Measurements from ENCODE around the gene HDAC5. TPM values are rescaled to one million over a fixed set of nuclear protein-coding genes. Genes with fewer than 3 reads are reported as not detected.

The HDAC5 gene
- total and polyA plus RNA-seq, 4 donors, result 29.6 to 77.4 (median 36.4) TPM

DNA sequence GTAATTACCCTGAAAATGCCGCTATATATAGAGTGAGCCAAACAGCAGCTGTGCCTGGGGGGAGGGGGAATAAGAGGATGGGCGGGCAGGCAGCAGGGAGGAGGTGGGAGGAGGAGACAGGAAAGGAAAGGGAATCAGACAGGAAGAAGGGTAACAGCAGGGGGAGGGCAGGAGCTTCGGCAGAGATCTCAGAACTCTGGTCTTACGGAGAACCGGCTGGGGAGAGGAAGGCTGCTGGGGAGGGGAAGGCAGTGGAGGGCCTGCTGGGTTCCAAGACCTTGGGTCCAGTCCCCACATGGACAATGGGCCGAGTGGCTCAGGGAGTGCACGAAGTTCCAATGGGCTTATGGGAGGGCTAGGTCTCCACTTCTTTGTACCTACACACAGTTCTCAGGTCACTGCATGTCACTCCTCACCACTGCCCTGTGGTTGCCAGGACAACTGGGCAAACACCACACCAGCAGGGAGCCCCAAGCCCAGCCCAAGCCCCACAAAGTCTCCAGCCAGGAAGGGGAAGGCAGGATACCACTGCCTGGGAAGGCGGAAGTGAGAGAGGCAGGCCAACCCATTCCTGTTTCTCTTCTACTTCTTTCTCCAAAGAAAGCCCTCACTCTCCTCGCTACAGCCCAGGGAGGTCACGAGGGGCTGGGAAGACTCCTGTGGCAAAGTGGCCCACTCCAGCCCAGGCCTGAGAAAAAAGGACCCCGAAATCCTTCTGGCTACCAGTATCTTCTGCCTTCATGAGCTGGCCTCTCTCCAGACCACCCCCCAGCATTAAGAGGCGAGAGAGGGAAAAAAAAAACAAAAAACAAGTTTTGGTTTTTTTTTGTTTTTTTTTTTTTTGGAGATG is 27.6 kb downstream of the HDAC5 start:
- TF ChIP-seq, protein P1, sequence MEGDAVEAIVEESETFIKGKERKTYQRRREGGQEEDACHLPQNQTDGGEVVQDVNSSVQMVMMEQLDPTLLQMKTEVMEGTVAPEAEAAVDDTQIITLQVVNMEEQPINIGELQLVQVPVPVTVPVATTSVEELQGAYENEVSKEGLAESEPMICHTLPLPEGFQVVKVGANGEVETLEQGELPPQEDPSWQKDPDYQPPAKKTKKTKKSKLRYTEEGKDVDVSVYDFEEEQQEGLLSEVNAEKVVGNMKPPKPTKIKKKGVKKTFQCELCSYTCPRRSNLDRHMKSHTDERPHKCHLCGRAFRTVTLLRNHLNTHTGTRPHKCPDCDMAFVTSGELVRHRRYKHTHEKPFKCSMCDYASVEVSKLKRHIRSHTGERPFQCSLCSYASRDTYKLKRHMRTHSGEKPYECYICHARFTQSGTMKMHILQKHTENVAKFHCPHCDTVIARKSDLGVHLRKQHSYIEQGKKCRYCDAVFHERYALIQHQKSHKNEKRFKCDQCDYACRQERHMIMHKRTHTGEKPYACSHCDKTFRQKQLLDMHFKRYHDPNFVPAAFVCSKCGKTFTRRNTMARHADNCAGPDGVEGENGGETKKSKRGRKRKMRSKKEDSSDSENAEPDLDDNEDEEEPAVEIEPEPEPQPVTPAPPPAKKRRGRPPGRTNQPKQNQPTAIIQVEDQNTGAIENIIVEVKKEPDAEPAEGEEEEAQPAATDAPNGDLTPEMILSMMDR (IDR thresholded peaks at IDR 0.05; ENCODE audit: control extremely low read depth, extremely low read depth), result no peak
- DNase-seq, result peak; percentile 95 to 98 (median 98)
- Histone ChIP-seq H3K4me1 (ENCODE audit: control insufficient read depth in 5 of 5, insufficient read depth in 5 of 5, low read length in 5 of 5) (peaks cover 9 to 23% (median 10%) of the 10 kb centered on the region in 5 donors), H3K9me3 (ENCODE audit: control insufficient read depth in 4 of 4, insufficient read depth in 3 of 4, low read length in 3 of 4) (no peaks in the 10 kb centered on the region), H3K9ac (ENCODE audit: insufficient read depth in 1 of 2, low read length in 2 of 2) (peak overlapping the region in 1 of 2 donors; percentile 87), H3K27me3 (ENCODE audit: control insufficient read depth in 3 of 3, insufficient read depth in 3 of 3, low read length in 2 of 3) (no peaks in the 10 kb centered on the region), H3K4me3 (peak overlapping the region; percentile 23), H3K36me3 (ENCODE audit: control insufficient read depth in 4 of 4, insufficient read depth in 4 of 4, low read length in 4 of 4) (peaks cover 9 to 29% (median 13%) of the 10 kb centered on the region in 4 donors), H3K27ac (ENCODE audit: low read depth in 1 of 2, low read length in 1 of 2) (peak overlapping the region; percentile 51 to 90)
- peak; percentile 75 for ATAC-seq (ENCODE audit: insufficient read depth, low FRiP score)
- 7 to 13% methylated on average over 12 of the region's 12 CpGs for WGBS, 2 donors

DNA sequence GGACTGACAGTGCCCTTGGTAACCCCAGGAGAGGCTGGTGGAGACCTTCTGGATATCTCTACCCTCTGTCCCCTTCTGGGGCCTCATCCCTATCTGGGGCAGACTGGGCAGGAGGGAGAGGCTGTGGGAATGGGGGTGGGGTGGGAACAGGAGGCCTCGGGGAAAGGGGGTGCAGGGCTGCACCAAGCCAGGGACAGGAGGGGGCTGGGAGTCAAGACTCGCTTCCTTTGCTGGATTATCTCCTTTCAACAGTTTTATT is 28.1 kb downstream of the HDAC5 start:
- Histone ChIP-seq H3K27me3 (ENCODE audit: control insufficient read depth in 3 of 3, insufficient read depth in 3 of 3, low read length in 2 of 3) (no peaks in the 10 kb centered on the region), H3K9ac (ENCODE audit: insufficient read depth in 1 of 2, low read length in 2 of 2) (peak overlapping the region in 1 of 2 donors; percentile 76), H3K4me1 (ENCODE audit: control insufficient read depth in 5 of 5, insufficient read depth in 5 of 5, low read length in 5 of 5) (peaks cover 9 to 23% (median 10%) of the 10 kb centered on the region in 5 donors), H3K4me3 (no peak overlapping the region), H3K9me3 (ENCODE audit: control insufficient read depth in 4 of 4, insufficient read depth in 3 of 4, low read length in 3 of 4) (no peaks in the 10 kb centered on the region), H3K27ac (ENCODE audit: low read depth in 1 of 2, low read length in 1 of 2) (peak overlapping the region; percentile 39 to 90), H3K36me3 (ENCODE audit: control insufficient read depth in 4 of 4, insufficient read depth in 4 of 4, low read length in 4 of 4) (peaks cover 9 to 29% (median 13%) of the 10 kb centered on the region in 4 donors)
- WGBS, 2 donors, result 0 to 14% methylated on average over 2 of the region's 2 CpGs
- DNase-seq, result no peak
- no peak for ATAC-seq (ENCODE audit: insufficient read depth, low FRiP score)
- TF ChIP-seq, protein P1 (IDR thresholded peaks at IDR 0.05; ENCODE audit: control extremely low read depth, extremely low read depth), result no peak

DNA sequence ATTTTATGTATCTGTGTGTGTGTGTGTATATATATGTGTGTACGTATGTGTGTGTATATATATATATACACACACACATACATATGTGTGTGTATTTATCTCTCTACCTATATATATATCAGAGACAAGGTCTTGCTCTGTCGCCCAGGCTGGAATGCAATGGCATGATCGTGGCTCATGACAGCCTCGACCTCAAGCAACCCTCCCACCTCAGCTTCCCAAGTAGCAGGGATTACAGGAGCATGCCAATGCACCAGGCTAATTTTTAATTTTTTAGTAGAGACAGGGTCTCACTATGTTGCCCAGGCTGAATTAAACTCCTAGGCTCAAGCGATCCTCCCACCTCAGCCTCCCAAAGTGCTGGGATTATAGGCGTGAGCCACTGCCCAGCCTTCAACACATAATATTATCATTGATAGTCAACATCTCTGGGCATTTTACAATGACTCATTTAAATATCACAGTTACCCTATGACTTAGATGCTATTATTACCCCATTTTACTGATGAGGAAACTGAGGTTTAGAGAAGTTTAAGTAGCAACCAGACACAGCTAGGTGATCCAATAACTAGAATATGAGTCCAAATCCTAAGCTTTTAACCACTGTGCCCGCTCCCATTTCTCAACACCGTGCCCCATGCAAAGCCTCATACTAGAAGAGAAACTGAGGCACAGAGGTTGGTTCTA is 28.6 kb downstream of the HDAC5 start:
- Histone ChIP-seq H3K9ac (ENCODE audit: insufficient read depth in 1 of 2, low read length in 2 of 2) (peak overlapping the region in 1 of 2 donors; percentile 76), H3K9me3 (ENCODE audit: control insufficient read depth in 4 of 4, insufficient read depth in 3 of 4, low read length in 3 of 4) (no peaks in the 10 kb centered on the region), H3K4me3 (no peak overlapping the region), H3K4me1 (ENCODE audit: control insufficient read depth in 5 of 5, insufficient read depth in 5 of 5, low read length in 5 of 5) (peaks cover 9 to 23% (median 10%) of the 10 kb centered on the region in 5 donors), H3K27ac (ENCODE audit: low read depth in 1 of 2, low read length in 1 of 2) (peak overlapping the region; percentile 39 to 90), H3K27me3 (ENCODE audit: control insufficient read depth in 3 of 3, insufficient read depth in 3 of 3, low read length in 2 of 3) (no peaks in the 10 kb centered on the region), H3K36me3 (ENCODE audit: control insufficient read depth in 4 of 4, insufficient read depth in 4 of 4, low read length in 4 of 4) (peaks cover 9 to 29% (median 13%) of the 10 kb centered on the region in 4 donors)
- no peak for DNase-seq
- no peak for ATAC-seq (ENCODE audit: insufficient read depth, low FRiP score)
- WGBS, 2 donors, result 84 to 90% methylated on average over 8 of the region's 8 CpGs
- TF ChIP-seq, protein P1 (IDR thresholded peaks at IDR 0.05; ENCODE audit: control extremely low read depth, extremely low read depth), result no peak

Measured in lung (tissue), 12 donors.